ENCODE results near the gene CASP14. TPM values are rescaled to one million over a fixed set of nuclear protein-coding genes. Genes with fewer than 3 reads are reported as not detected.
A peak's percentile ranks its signal among the peaks of the same experiment; 100 is the strongest.

Gene CASP14
- total and polyA plus RNA-seq, 2 of the 8 experiments (the other 6 are each of a cell fraction or from before 2014, with no cell fraction given), result not detected

DNA sequence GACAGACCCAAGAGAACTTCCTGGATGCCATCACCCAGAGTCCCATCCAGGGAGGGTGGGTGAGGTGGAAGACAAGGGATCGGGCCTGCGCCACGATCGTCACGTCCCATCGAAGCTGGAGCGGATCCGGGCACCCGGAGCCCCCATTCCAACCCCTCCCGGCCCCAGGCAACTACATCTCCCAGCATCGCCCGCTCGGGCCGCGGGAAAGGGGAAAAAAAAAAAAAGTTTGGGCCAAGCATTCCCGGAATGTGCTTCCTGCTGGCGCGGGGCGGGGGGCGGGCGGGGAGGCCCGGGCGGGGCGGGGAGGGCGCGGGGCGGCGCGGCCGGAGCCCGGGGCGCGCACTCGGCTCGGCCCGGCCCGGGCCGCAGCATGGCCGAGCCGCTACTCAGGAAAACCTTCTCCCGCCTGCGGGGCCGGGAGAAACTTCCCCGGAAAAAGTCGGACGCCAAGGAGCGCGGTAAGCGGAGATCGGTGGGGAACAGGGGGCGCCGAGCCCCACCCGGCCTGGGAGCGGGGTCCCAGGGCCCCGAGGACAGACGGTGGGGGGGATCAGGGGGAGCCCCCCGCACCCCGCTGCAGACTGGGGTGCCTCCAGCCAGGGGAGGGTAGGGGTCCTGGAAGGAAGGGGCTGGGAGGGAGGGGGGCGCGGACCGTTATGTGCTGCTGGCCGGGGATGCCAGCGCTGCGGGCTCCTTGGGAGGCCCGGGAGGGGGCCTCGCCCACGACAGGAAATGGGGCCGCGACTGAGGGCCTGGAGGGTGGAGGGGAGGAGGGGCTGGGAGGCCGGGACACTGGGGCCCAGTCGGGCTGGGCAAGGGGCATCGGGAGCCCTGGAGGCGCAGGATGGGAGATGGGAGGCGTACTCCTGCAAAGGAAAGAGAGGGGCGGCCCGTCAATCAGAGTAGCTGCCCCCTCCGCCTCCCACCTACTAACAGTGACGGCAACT lies 58.1 kb downstream of the CASP14 start, which contains the start of gene SYDE1 (continued):
- TF ChIP-seq SIX5 (IDR thresholded peaks at IDR 0.05; ENCODE audit: low read depth, low read length), result peak; percentile 55
- TF ChIP-seq TEAD4 (IDR thresholded peaks at IDR 0.05; ENCODE audit: low read depth, low read length), result peak; percentile 96

Other genes starting within 250 kb of the CASP14 start
- gene OR7A5, start 214.3 kb upstream of the CASP14 start, total RNA-seq (2021; fragmentation: NEBNext Ultra II Directional; extraction: Animal tissue kit (Norgen Biotek cat#: 25700)), result not detected in 2 replicates
- gene OR7A5, start 214.3 kb upstream of the CASP14 start, polyA plus RNA-seq (2011; rRNA removed), result not detected in 2 replicates
- gene OR7C1, start 214.3 kb upstream of the CASP14 start, total RNA-seq (2021; fragmentation: NEBNext Ultra II Directional; extraction: Animal tissue kit (Norgen Biotek cat#: 25700)), result not detected in 2 replicates
- not detected in 2 replicates for gene OR7C1, start 214.3 kb upstream of the CASP14 start, polyA plus RNA-seq (2011; rRNA removed)
- gene OR7A10, start 200.6 kb upstream of the CASP14 start, total RNA-seq (2021; fragmentation: NEBNext Ultra II Directional; extraction: Animal tissue kit (Norgen Biotek cat#: 25700)), result not detected in 2 replicates
- gene OR7A10, start 200.6 kb upstream of the CASP14 start, polyA plus RNA-seq (2011; rRNA removed), result not detected in 2 replicates
- not detected in 2 replicates for gene OR7A17, start 163.3 kb upstream of the CASP14 start, total RNA-seq (2021; fragmentation: NEBNext Ultra II Directional; extraction: Animal tissue kit (Norgen Biotek cat#: 25700))
- gene OR7A17, start 163.3 kb upstream of the CASP14 start, polyA plus RNA-seq (2011; rRNA removed), result not detected in 2 replicates
- not detected in 2 replicates for gene OR7C2, start 108.0 kb upstream of the CASP14 start, total RNA-seq (2021; fragmentation: NEBNext Ultra II Directional; extraction: Animal tissue kit (Norgen Biotek cat#: 25700))
- not detected in 2 replicates for gene OR7C2, start 108.0 kb upstream of the CASP14 start, polyA plus RNA-seq (2011; rRNA removed)
- gene SLC1A6, start 69.6 kb upstream of the CASP14 start, total RNA-seq (2021; fragmentation: NEBNext Ultra II Directional; extraction: Animal tissue kit (Norgen Biotek cat#: 25700)), result 13.6 and 14.0 TPM in 2 replicates
- gene SLC1A6, start 69.6 kb upstream of the CASP14 start, polyA plus RNA-seq (2011; rRNA removed), result 17.7 and 26.6 TPM in 2 replicates
- gene OR1I1, start 32.7 kb downstream of the CASP14 start, total RNA-seq (2021; fragmentation: NEBNext Ultra II Directional; extraction: Animal tissue kit (Norgen Biotek cat#: 25700)), result not detected in 2 replicates
- not detected in 2 replicates for gene OR1I1, start 32.7 kb downstream of the CASP14 start, polyA plus RNA-seq (2011; rRNA removed)
- gene SYDE1, start 57.9 kb downstream of the CASP14 start, total RNA-seq (2021; fragmentation: NEBNext Ultra II Directional; extraction: Animal tissue kit (Norgen Biotek cat#: 25700)), result 16.8 and 17.7 TPM in 2 replicates
- 12.0 and 16.1 TPM in 2 replicates for gene SYDE1, start 57.9 kb downstream of the CASP14 start, polyA plus RNA-seq (2011; rRNA removed)
- 107 and 111 TPM in 2 replicates for gene NOTCH3, start 151.5 kb downstream of the CASP14 start, total RNA-seq (2021; fragmentation: NEBNext Ultra II Directional; extraction: Animal tissue kit (Norgen Biotek cat#: 25700))
- gene NOTCH3, start 151.5 kb downstream of the CASP14 start, polyA plus RNA-seq (2011; rRNA removed), result 37.5 and 65.9 TPM in 2 replicates
- gene EPHX3, start 183.0 kb downstream of the CASP14 start, total RNA-seq (2021; fragmentation: NEBNext Ultra II Directional; extraction: Animal tissue kit (Norgen Biotek cat#: 25700)), result 30.2 and 30.9 TPM in 2 replicates
- 47.6 and 67.5 TPM in 2 replicates for gene EPHX3, start 183.0 kb downstream of the CASP14 start, polyA plus RNA-seq (2011; rRNA removed)